ENCODE data around the gene BTBD17.

BTBD17 gene

GRCh38 chr17:74387365-74388218 lies 25.9 kb upstream of the BTBD17 start:
- no peak for DNase-seq (ENCODE audit: low read depth in 2 of 2)

DNA sequence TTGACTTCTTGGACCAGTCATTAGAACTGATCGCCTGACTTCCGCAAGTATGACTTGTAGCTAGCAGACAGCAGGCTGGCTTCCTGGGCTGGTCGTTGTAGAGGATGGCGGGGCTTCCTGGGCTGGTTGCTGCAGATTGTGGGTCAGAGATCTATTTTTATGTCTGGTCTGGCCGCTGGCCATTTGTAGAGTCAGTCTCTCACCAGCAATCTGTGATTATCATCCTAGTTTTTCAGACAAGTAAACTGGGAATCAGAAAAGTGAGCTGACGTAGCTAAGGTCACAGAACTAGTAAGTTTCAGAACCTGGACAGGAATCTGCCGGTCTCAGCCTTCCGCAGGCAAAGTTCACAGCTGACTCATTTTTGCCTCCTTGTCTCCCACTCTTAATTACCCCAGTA lies 24.7 kb upstream of the BTBD17 start:
- DNase-seq (ENCODE audit: low read depth in 2 of 2) = no peak

GRCh38 chr17:74385201-74385600 lies 23.5 kb upstream of the BTBD17 start:
- DNase-seq (ENCODE audit: low read depth in 2 of 2) = no peak

DNA sequence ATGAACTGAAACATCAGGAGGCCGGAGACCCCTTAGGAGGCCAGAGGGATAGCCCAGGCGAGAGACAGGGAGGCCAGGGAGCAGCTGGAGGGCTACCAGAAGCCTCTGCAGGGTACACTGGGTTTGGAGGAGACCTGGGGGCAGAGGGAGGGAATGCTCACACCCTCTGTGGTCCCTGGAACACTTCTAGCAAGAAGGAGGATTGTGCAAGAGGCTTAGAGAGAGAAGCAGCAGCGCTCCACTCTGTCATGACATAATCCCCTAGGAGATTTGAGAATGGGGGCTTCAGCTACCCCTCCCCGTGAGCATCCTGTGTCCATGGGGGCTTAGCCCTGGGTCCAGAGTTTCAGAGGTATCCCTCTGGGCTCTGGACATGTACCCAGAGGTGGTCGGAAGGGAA lies 21.5 kb upstream of the BTBD17 start:
- no peak for DNase-seq (ENCODE audit: low read depth in 2 of 2)

DNA sequence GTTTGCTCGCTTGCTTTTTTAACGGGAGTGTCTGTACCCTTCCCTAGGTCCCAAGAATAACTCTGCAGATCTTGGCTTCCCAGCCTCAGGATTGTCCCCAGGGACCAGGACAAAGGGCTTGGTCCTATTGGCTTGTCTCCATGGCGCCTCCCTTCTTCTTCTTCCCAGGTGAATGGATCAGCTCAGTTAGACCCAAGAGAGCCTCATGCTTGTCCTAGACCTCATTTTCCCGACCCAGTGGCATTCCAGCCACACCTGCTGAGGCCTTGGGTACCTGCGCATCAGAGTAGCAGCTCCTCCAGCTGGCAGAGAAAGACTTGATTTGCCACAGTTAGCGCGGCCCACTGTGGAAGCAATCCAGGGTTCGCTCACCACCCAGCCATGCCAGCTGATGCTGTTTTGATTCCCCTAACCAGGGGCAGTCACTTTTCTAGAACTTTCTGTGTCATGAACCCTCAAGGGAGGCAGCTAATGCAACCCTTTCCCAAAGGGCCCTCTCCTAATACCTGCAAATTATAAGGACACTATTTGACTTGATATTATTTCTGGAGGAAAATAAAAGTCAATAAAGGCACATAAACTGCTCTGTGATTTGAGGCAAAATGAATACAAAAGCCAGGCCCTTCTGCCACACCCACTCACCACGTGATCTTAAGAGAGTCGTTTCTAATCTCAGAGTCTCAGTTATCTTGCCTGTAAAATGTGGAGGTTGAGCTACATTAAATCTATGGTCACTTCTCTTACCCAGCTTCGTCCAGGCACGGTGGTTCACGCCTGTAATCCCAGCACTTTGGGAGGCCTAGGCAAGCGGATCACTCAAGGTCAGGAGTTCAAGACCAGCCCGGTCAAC lies 19.5 kb upstream of the BTBD17 start:
- DNase-seq (ENCODE audit: low read depth in 2 of 2) = no peak

DNA sequence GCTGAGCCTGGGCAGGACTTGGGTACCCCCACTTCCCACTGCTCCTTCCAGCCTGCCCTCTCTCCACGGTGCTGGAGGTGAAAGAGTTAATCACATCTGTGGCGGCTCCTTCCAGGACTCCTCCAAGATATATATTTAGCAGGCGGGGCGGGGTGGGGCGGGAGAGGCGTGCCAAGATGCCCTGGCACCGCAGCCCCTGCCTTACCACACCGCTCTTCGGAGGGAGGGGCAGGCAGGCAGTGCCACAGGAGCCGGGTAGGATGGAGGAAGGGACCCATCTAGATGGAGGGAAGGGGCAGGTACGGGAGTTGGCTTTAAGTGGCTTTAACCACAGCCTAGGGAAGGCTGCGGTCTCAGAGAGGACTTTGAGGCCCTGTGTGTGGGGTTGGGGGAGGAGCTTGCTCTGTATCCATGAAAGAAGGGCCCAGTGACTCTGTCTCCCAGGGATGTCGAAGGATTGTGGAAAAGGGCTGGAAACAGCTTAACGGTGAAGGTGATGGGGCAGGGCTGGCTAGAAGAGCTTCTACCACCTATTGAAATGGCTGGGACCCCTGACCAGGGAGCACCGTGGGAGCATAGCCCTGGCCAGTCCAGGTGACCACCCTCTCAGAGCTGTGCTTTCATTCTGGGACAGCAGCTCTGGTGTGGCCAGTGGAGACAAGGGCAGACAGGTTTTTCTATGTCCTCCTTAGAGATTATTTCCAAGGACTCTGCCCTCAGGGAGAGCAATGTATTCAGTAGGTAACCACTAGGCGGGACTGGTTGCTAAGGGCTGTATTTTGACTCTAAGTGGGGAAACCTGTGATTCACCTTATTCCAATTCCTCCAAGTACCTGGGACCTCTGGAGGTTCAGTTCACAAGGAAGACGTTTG lies 18.7 kb upstream of the BTBD17 start:
- DNase-seq (ENCODE audit: low read depth in 2 of 2) = no peak

DNA sequence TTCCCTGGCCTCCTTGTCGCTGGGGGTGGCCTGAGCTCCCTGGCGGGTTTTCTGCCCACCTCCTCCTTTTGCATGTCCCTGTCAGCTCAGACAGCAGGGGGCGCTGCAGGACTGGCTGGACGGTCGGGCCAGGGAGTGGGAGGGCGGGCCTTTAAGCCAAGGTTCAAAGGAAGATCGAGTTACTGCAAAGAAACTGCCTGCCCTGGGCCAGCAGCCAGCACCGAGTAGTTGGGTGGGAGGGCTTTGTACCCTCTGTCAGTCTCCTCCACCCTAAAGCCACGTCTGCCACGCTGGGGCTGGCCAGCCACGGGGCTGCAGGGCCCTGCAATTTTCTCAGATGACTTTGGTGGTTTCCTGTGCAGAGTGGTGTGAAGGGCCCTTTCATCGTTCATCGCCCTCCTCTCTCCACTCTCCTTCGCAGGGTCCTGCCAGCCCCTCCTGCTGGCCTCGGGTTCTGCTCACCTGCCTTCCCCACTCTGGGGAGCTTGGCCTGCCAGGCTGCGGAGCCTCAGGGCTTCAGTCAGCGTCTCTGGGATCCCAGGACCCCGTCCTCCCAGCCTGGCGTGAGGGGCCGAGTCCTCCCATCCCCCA lies 17.9 kb upstream of the BTBD17 start:
- peak; percentile 41 to 47 for DNase-seq (ENCODE audit: low read depth in 2 of 2)

DNA sequence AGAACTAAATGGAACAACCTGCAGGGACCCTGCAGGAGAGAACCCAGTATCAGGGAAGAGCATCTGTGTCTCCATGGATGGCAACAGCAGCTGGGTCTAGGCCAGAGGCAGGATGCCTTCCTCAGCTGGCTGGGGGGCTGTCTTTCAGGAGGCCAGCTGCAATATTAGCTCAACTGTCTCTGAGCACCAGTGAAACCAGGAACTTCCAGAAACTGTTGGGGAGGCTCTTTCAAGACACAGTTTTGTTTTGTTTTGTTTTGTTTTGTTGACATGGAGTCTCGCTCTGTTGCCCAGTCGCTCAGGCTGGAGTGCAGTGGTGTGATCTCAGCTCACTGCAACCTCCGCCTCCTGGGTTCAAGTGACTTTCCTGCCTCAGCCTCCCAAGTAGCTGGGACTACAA lies 13.2 kb upstream of the BTBD17 start:
- no peak for DNase-seq (ENCODE audit: low read depth in 2 of 2)

- DNase-seq (ENCODE audit: low read depth in 2 of 2) = no peak
Observed at GRCh38 chr17:74373838-74374606, 12.4 kb upstream of the BTBD17 start.

GRCh38 chr17:74372426-74372825 lies 10.8 kb upstream of the BTBD17 start:
- no peak for DNase-seq (ENCODE audit: low read depth in 2 of 2)

DNA sequence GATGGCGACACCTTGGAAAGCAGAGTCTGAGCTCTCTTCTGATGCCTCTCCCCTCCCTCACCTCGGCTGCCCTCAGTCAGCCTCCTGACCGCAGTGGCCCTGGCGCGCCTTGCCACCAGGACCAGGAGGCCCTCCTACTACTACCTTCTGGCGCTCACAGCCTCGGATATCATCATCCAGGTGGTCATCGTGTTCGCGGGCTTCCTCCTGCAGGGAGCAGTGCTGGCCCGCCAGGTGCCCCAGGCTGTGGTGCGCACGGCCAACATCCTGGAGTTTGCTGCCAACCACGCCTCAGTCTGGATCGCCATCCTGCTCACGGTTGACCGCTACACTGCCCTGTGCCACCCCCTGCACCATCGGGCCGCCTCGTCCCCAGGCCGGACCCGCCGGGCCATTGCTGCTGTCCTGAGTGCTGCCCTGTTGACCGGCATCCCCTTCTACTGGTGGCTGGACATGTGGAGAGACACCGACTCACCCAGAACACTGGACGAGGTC lies 10.0 kb upstream of the BTBD17 start:
- DNase-seq (ENCODE audit: low read depth in 2 of 2) = no peak

DNA sequence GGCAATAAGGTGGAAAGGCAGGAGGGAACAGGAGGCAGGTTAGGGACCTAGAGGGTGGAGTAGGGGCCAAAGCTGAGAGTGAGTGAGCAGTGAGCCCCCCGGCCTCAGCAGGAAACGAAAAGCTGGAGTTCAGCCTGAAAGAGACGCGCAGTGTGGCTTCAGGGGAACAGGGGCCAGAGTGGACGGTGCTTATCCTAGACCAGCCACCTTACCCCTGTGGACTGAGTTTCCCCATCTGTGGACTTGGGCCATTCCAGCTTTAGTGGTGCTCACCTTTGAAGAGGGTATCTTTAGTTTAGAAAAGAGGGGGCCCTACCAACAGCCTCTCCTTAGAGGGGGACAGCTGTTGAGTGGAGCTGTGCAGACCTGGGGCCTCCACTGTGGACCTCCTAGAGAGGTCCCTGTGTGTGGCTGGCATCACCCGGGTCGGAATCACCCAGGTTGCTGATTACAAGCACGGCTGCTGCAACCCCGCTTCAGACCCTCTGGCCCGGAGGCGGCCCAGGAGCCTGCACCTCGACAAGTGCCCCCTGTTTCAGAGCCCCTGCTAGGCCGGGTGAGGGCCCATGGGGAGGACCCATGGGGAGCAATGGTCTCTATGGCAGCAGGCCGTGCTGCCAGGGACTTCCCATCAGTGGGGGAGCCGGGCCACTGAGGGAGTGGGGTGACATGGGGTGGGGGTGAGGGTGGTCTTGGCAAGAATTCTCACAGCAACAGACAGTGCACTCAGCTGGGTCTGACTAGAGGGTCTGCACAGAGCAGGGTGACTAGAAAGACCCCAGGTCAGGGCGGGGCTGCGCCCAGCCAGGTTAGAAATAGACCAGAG lies 8.2 kb upstream of the BTBD17 start:
- DNase-seq (ENCODE audit: low read depth in 2 of 2) = no peak

GRCh38 chr17:74369221-74369620 lies 7.6 kb upstream of the BTBD17 start:
- DNase-seq (ENCODE audit: low read depth in 2 of 2) = no peak

DNA sequence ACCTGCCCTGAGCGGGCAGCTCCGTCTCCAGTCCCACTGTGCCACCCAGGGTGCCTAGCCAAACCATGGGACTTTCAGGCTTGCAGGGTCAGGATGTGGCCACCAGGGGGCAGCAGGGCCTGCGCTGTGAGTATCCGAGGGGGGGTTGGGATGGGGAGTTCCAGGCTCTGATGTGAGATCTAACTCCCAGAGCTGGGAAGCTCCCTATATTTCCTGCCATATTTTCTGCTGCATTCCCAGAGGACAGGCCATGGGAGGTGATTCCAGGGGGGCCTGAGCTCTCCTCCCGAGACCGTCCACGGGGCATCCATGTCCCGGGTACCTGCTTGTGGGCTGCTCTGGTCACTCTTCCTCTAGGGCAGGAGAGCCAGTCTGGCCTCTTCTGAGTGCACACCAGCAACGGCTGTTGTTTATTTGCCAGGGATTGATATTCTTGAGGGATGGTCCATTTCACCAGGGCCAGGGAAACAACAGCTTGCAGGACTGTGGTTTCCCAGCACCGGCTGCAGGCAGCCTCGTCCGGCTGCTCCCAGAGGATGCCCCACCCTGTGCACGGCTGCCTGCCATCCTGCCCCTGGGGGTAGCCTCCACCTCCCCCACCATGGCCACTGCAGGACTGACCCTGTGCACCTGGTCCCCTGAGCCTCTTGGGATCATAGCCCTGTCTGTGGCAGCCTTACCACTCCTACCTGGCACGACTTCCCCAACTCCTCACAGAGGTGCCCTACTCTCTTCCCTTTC lies 6.8 kb upstream of the BTBD17 start:
- DNase-seq (ENCODE audit: low read depth in 2 of 2) = peak; percentile 16 to 25

DNA sequence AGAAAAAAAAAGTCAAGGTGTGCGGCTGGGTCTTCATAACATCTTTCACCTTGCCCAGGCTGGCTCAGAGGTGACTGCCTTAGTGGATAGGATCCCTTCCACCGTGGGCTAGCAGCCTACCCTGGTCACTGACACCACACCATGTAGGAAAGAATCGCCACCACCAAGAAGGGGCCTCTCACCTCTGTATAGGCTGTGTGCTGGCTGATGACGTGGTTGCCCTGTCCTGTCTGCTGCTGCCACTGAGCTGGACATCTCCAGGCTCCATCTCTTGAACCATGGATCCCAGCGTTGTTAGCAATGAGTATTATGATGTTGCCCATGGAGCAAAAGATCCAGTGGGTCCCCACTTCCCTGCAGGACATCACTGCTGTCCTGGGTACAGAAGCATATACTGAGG lies 5.5 kb upstream of the BTBD17 start, which contains the start of gene GPR142:
Gene GPR142 (plus strand): TSS at position 301 of the 400 bp plus-strand sequence. CDS start 2,035 bp downstream, outside the sequence.
- no peak for DNase-seq (ENCODE audit: low read depth in 2 of 2)

- DNase-seq (ENCODE audit: low read depth in 2 of 2) = no peak
Observed at GRCh38 chr17:74362810-74363498, 1.3 kb upstream of the BTBD17 start.

- no peak for DNase-seq (ENCODE audit: low read depth in 2 of 2)
Observed at GRCh38 chr17:74362069-74362405, 369 bp upstream of the BTBD17 start.

- no peak for DNase-seq (ENCODE audit: low read depth in 2 of 2)
Observed at GRCh38 chr17:74360899-74361229, 804 bp downstream of the BTBD17 start.

DNA sequence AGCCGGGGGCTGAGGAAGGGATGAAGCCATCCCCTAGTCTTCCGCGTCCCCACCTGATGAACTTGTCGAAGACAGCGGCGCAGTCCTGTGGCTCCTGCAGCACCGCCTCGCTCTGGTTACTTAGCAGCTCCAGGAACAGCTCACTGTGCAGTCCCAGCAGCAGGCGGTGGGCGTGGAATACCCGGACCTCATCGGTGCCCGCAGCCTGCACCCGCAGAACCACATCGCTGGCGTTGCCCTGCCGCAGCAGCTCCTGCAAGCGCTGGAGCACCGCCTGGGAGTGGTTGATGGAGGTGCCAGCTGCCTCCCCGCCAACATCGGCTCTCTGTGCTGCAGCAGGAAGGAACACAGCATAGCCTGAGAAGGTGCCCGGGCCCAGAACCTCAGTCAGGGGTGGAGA lies 1.8 kb downstream of the BTBD17 start:
- DNase-seq (ENCODE audit: low read depth in 2 of 2) = no peak
